Measurements from ENCODE around the gene IQGAP2.
"Not testable (repeated sequence)": the region's sequence is repeated elsewhere in the genome, so short reads cannot be mapped to it uniquely, and the experiment has no call there.

The IQGAP2 gene

DNA sequence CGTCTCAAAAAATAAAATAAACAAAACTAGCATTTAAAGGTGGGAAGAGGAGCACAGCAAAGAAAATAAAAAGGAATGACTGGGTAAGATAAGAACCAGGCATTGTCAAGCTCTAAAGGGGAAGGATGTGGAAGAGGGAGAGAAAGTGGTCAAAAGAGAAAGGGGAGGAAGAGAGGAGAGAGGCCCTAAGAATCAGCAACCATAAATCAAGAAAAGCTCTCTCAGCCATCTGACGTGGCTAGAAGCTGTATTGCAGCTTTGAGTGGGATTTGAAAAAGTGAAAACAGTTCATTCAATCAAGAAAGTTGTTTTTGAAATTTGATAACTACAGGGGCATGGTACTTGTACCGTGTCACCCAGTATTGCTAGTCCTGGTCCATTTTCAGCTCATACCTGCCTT, 267.4 kb downstream of the IQGAP2 start:
- DNase-seq = no peak

DNA sequence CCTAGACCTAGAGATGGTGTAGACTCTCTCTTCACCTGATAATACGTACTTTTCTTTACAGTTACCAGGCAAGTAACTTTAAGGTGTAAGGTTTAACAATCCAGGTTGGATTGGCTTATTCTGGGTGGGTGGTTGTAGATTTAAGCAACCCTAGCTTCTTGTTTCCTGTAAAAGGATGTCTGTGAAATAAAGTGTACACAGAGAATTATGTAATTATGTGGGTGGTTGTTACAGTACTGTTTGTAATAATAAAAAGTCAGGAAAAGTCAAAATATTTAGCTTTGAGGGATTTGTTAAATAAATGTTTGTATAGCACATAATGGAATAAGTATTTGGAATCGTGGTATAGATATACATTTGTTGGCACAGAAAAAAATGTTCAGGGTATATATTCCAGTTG, 269.2 kb downstream of the IQGAP2 start:
- DNase-seq = no peak

- DNase-seq = no peak
Observed at GRCh38 chr5:76673125-76673524, 270.0 kb downstream of the IQGAP2 start.

DNA sequence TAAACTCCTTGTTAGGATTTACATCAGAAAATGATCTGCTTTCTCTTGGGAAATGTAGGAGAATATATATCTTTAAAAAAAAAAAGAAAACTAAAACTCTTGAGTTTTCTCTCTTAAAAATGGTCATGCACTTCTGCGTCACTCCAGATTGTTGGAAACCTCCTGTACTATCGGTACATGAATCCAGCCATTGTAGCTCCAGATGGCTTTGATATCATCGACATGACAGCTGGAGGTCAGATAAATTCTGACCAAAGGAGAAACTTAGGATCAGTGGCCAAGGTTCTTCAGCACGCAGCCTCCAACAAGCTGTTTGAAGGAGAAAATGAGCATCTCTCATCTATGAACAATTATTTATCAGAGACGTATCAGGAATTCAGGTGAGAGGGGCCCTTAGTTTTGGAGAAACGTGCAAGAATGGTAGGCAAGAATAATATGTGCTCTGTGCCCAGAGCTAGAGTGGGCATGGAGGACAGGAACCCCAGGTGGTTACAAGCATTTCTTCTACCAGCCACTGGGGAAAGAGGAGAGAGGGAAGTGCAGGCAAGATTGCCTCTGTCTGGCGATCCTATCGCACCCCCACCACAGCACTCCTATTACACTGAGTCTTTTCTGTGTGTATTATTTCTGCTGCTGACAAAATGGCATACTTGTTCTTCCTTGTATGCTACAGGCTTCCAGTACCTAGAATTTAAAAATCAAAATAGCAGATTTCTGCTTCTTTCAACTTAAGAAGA, 271.4 kb downstream of the IQGAP2 start:
- no peak for DNase-seq

DNA sequence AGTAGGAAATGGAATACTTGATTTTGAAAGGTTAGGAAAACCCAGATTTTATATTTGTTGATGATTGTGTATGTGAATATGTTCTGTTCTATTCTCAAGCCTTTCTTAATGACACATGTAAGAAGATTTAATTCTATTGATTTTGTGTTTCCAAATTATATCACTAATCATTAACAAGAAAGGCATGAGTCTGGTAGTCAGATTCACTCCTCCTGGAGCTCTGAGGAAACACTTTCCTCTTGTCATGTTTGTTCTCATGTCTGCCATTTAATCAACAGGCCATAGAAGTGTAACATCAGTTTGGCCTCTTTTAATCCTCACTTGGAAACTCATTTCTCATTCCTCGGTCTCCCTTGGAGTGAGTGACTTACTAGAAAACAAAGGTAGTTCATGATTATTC, 272.3 kb downstream of the IQGAP2 start:
- DNase-seq = no peak

- no peak for DNase-seq
Observed at GRCh38 chr5:76677849-76678472, 274.9 kb downstream of the IQGAP2 start.

DNA sequence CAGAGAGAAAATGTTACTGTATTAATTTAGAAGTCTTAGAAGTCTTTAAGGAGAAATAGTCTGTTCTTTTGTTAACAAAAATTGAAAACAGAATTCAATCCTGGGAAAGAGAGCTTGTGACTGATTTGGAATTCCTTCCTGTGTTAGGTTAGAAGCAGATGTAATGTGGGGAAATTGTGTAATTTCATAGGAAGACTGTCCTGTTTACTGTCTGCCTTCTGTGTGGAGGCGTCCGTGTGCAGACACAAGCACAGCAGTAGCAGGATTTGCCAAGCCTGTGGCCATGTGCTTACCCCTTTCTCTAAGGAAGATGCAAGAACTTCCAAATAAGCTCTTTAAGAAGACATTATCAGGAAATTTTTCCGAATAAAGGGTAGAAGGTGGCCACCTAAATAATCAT, 276.1 kb downstream of the IQGAP2 start:
- no peak for DNase-seq

DNA sequence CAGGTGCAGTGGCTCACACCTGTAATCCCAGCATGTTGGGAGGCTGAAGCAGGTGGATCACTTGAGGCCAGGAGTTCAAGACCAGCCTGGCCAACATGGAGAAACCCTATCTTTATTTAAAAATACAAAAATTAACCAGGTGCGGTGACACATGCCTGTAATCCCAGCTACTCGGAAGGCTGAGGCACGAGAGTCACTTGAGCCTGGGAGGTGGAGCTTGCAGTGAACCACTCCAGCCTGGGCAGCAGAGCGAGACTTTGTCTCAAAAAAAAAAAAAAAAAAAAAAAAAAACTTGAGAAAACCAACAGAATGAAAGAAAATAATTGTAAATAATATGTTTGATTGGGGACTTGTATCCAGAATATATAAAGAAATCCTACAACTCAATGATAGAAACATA, 277.7 kb downstream of the IQGAP2 start:
- not testable (repeated sequence) for DNase-seq

GRCh38 chr5:76681287-76681686, 278.2 kb downstream of the IQGAP2 start:
- no peak for DNase-seq

DNA sequence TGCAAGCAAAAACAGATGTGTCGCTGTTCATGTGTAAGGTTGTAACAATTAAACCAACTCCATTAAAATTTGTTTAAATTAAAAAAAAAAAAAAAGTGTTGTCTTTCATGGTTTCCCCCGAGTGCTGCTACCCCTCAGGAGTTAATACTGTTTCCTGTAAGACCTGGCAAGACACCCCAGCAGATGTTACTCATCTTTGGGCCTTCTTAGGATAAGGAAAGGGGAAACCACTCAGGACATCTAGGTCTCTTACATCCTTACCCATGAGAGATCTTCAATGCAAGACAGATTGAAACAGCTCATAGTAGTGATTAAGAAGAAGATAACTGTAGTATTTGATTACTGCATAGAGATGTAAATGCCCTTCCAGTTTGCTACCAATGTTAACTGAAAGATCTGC, 279.3 kb downstream of the IQGAP2 start:
- DNase-seq = no peak

DNA sequence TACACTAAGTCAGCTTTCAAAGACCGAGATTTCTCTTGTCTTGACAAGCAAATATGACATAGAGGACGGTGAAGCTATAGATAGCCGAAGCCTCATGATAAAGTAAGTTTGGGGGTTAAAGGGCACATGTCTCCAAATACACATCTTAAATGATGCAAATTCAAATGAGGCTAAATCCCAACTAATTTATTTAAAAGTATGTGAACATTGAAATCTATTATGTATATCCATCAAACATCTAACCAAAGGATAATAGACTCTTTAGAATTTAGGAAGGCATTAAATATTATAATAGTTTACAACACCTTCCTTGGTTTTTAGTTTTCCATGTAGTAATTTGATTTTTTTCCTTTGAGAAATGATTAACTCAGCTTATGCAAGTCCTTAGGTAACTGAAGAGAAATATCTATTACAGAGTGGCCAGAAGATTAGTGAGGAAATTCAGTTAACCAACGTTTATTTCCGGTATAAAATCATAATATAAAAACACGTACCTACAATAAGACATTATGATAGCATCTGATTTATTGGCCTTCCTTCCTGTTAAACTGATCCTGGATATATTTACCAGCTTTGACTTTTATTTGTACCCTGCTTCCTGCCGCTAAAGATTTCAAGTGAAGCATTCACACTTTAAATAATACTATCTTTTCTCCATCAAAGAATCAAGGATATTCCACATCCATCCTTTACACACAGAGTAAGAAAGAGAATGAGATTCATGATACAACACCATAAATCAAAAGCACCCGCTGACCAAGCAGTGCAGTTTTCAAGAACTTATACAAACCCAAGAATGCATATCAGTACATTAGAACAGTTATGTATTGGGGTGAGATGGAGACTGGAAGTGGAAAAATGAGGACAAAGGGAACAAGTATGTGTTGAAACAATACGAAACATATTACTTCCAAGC, 281.0 kb downstream of the IQGAP2 start:
- no peak for DNase-seq

DNA sequence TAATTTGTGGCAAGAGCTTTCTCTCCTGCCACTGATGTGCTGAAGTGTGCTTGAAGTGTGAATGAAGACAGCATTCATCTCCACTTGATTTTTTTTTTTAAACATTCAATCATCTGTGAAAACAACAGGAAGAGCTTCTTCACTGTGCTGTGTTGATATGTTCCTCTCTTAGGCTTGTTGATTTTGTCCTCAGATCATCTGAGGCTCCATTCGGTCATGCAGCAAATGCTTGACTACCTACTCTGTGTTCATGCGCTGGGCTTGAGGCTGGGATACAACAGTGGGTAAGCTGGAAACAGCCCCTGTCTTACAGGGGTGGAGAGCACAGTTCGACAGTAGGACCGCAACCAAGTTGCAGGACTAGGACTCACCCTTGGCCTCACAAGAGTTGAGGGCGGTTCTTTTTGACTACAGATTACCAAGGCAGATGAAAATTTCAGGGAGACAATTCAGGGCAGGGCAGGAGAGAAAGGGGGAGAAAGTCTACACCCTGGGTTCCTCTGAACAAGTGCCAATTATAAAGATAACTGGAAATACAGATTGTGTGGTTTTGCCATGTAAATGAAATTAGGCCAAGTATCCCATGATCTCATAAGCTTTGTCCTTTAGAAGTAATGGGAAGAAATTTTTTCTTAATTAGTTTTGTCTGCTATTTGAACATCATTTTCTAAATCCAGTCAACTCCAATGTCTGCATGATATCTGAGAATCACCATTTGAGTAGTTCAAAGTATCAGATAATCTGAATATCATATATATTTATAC, 281.9 kb downstream of the IQGAP2 start:
- no peak for DNase-seq

- no peak for DNase-seq
Observed at GRCh38 chr5:76685704-76686103, 282.6 kb downstream of the IQGAP2 start.

GRCh38 chr5:76688212-76688611, 285.1 kb downstream of the IQGAP2 start:
- no peak for DNase-seq

- no peak for DNase-seq
Observed at GRCh38 chr5:76688836-76689235, 285.8 kb downstream of the IQGAP2 start.

DNA sequence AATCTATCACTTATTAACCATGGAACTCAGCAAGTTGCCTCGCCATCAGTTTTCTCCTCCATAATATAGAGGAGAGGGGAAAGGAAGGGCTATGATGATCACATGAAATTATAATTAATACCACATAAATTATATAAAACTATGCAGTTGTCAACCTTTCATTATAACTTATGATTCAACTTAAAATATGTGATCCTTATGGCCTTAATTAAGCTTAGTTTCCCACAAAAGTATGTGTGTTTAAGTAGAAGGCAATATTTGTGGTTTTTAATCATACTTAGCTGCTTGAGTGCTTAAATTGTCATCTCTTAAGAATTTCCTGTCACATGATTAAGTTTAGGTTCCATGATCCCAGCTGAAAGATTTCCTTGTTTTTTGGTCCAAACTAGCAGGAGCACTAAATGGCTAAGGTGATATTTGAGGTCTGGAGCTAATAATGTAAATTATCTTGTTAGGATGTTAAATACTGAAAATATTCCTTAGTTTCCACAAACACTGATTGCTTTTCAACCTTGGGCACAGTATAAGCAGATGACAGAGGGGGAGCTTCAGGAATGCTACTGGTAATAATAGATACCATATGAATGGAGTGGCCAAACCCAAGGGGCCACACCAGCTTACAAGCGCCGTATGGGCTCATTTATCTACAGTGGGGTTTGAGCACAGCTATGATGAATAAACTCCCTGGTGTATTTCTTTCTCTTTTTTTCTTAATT, 286.4 kb downstream of the IQGAP2 start:
- DNase-seq = no peak

DNA sequence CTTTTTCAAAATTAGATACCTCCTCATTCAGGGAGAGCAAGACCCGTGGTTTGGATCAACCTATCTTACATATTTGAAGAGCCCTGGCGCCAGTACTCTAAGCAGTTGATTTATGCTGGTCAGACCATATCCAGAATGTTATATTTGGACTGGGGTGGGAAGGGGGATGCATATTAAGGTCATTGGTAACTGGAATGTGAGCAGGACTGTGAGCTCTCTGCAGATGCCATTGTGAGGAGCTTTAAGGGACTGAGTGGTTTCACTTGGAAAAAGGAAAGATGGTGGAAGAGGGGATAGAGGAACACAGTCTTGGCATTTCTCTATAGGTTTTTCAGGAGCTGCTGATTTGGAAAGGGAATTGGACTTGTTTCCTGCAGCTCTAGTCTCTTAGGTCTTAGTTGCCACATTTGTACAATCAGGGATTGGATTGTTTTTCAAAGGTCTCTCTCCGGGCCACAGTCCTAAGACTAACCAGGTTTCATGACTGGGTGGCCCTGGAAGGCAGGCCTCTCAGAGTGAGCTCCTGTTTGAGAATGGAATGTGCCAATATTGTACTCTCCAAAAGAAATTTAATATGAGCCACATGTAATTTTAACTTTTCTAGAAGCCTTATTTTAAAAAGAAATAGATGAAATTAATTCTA, 287.1 kb downstream of the IQGAP2 start:
- DNase-seq = no peak

DNA sequence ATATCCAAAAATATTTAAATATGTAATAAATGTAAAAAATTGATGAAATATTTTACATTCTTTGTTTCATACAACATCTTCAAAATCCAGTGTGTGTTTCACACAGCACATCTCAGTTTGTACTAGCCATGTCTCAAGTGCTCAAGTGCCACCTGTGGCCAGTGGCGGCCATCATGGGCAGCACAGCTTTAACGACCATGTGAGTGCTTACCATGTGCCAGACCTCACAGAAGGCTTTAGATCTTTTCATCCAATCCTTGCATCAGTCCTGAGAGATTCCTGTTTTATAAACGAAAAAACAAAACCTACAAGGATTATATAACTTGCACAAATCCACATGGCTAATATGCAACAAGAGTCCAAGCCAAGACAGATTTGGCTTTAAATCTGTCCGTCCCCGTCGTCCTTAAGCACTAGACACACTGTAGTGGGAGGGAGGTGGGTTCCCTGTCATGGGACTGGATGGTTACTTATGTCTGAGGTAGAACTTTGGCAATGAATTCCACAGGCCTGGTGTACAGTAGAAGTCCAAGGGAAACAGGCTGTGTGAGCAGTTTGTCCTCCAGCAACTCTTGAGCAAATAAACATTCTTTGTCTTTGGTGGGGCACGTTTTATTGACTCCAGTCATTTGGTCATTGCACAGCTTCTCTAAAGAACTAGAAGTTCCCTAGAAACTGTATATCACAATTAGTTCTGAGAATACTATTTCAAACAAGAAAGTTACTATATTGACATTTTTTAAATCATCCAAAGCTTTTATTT, 287.8 kb downstream of the IQGAP2 start:
- DNase-seq = no peak

- DNase-seq = no peak
Observed at GRCh38 chr5:76691467-76692273, 288.6 kb downstream of the IQGAP2 start.

DNA sequence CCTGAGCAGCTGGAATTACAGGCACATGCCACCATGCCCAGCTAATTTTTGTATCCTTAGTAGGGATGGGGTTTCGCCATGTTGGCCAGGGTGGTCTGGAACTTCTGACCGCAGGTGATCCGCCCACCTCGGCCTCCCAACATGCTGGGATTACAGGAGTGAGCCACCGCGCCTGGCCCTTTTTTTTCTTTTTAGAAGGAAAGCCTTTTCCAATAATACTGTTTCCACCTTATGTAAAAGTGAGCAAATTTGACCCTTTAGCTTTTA, 289.1 kb downstream of the IQGAP2 start:
- no peak for DNase-seq

Measured in DMS79 (cell line).